GM12892 (cell line): ENCODE data around the gene NUDT14.

ENCODE experiments used
- POLR2A ChIP-seq: IDR thresholded peaks from 2 replicates; pipeline ENCODE4 v1.6.1; 2011; ENCODE audit warnings: low read depth, low read length, control low read depth
- POLR2AphosphoS5 ChIP-seq: IDR thresholded peaks from 2 replicates; pipeline ENCODE4 v1.6.1; 2011; ENCODE audit warnings: low read depth, low read length, control low read depth
- TAF1 ChIP-seq: IDR thresholded peaks from 2 replicates; pipeline ENCODE4 v1.6.1; 2011; ENCODE audit warnings: low read depth, mild to moderate bottlenecking, control low read depth, low read length, borderline replicate concordance

DNA sequence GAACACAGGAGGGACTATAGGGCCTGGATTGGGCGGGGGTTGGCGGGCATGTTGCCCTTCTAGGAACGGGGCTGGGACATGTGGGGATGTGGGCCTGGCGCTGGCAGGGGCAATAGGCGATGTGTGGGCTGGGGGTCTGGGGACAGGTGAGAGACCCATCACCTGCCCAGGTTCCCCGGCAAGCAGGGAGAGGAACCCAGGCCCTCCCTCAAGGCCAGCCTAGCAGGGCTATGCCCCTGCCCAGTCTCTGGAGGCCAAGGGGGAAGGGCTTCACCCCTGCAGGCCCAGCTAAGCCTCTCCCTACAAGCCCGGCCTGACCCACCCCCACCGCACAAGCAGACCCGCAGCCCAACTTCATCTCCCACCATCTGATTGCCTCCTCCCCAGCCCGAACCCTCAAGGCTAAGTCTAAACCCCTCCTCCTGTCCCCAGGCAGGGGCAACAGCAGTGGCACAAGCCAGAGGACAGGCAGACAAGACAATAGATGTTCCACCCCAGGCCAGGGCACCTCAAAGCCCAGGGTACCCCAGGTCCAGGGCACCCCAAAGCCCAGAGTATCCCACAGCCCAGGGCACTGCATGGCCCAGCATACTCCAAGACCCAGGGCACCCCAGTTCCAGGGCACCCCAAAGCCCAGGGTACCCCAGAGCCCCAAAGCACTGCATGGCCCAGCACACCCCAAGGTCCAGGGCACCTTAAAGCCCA is 19.0 kb downstream of the NUDT14 start:
- TF ChIP-seq POLR2A: no peak
- TF ChIP-seq POLR2AphosphoS5: no peak
- no peak for TF ChIP-seq TAF1
